HUES6 (cell line): ENCODE data around the gene ARPC3.
A peak's percentile ranks its signal among the peaks of the same experiment; 100 is the strongest.
"Not testable (repeated sequence)": the region's sequence is repeated elsewhere in the genome, so short reads cannot be mapped to it uniquely, and the experiment has no call there.

ENCODE experiments used
- H3K27ac ChIP-seq: 2 replicates; pipeline ENCODE4 v1.7.0; 2013; ENCODE audit warnings: low read depth, mild to moderate bottlenecking, low read length, inconsistent platforms
- H3K27me3 ChIP-seq: 2 replicates; pipeline ENCODE4 v1.6.1; 2013; ENCODE audit warnings: low read length; ENCODE audit not compliant: control insufficient read depth, insufficient read depth
- H3K36me3 ChIP-seq: 2 replicates; pipeline ENCODE4 v1.6.1; 2013; ENCODE audit warnings: low read length; ENCODE audit not compliant: control insufficient read depth, insufficient read depth
- H3K4me1 ChIP-seq: 2 replicates; pipeline ENCODE4 v1.6.1; 2013; ENCODE audit warnings: low read length; ENCODE audit not compliant: control insufficient read depth, insufficient read depth
- H3K4me3 ChIP-seq: 2 replicates; pipeline ENCODE4 v1.5.1; 2013; ENCODE audit warnings: low read depth, low read length
- H3K9ac ChIP-seq: one replicate; pipeline ENCODE4 v1.6.1; 2013; ENCODE audit warnings: mild to moderate bottlenecking, low read length
- H3K9me3 ChIP-seq: 2 replicates; pipeline ENCODE4 v1.6.1; 2013; ENCODE audit warnings: low read depth, low read length; ENCODE audit not compliant: control insufficient read depth, insufficient read depth

Gene ARPC3

GRCh38 chr12:110449799-110450497, at the start of gene ARPC3:
Gene ARPC3, minus strand, starts transcription at chr12:110450337. Its CDS starts 77 bp downstream, at chr12:110450260.
- H3K9me3 ChIP-seq = no peaks in the 10 kb centered on the region
- H3K27ac ChIP-seq = peak within 1 kb of the TSS; percentile 65; the same call in 1 of the 2 replicates
- no peaks in the 10 kb centered on the region for H3K27me3 ChIP-seq
- H3K4me1 ChIP-seq = no peaks in the 10 kb centered on the region
- H3K36me3 ChIP-seq = peaks cover 49% of the 10 kb centered on the region
- H3K9ac ChIP-seq = peak within 1 kb of the TSS; percentile 89
- peak within 1 kb of the TSS; percentile 91 for H3K4me3 ChIP-seq

- no peak overlapping the region for H3K9ac ChIP-seq
- H3K36me3 ChIP-seq = peaks cover 27% of the 10 kb centered on the region
- H3K4me3 ChIP-seq = no peak overlapping the region
- H3K27me3 ChIP-seq = peaks cover 16% of the 10 kb centered on the region
- H3K4me1 ChIP-seq = no peaks in the 10 kb centered on the region
- H3K27ac ChIP-seq = no peak overlapping the region
- H3K9me3 ChIP-seq = peaks cover 4% of the 10 kb centered on the region; the same call in 1 of the 2 replicates
Observed at GRCh38 chr12:110498984-110499706, 49.0 kb upstream of the ARPC3 start.

- H3K4me3 ChIP-seq = no peak overlapping the region
- no peaks in the 10 kb centered on the region for H3K9me3 ChIP-seq
- peaks cover 10% of the 10 kb centered on the region for H3K36me3 ChIP-seq
- H3K27me3 ChIP-seq = no peaks in the 10 kb centered on the region
- H3K27ac ChIP-seq = no peak overlapping the region
- no peaks in the 10 kb centered on the region for H3K4me1 ChIP-seq
- H3K9ac ChIP-seq = no peak overlapping the region
Observed at GRCh38 chr12:110475426-110475825, 25.3 kb upstream of the ARPC3 start.

GRCh38 chr12:110468214-110469048, 18.3 kb upstream of the ARPC3 start, which contains the start of the genes FAM216A and GPN3:
Gene FAM216A, plus strand, starts transcription at chr12:110468845. Its CDS starts 31 bp downstream, at chr12:110468876.
Gene GPN3, minus strand, starts transcription at chr12:110468257. Its CDS starts 54 bp downstream, at chr12:110468203.
- Histone ChIP-seq H3K27ac (peak within 1 kb of the TSS; percentile 48), H3K4me1 (peaks cover 8% of the 10 kb centered on the region; the same call in 1 of the 2 replicates), H3K27me3 (no peaks in the 10 kb centered on the region), H3K9ac (peak within 1 kb of the TSS; percentile 84), H3K4me3 (peak within 1 kb of the TSS; percentile 66), H3K36me3 (peaks cover 18% of the 10 kb centered on the region), H3K9me3 (no peaks in the 10 kb centered on the region)

GRCh38 chr12:110467847-110468213, 17.7 kb upstream of the ARPC3 start:
- Histone ChIP-seq H3K9me3 (no peaks in the 10 kb centered on the region), H3K4me3 (peak overlapping the region; percentile 66), H3K36me3 (peaks cover 21% of the 10 kb centered on the region), H3K27me3 (no peaks in the 10 kb centered on the region), H3K9ac (peak overlapping the region; percentile 84), H3K4me1 (peaks cover 8% of the 10 kb centered on the region; the same call in 1 of the 2 replicates), H3K27ac (peak overlapping the region; percentile 12; the same call in 1 of the 2 replicates)

- no peak overlapping the region for H3K27ac ChIP-seq
- peaks cover 8% of the 10 kb centered on the region; the same call in 1 of the 2 replicates for H3K4me1 ChIP-seq
- no peaks in the 10 kb centered on the region for H3K27me3 ChIP-seq
- H3K9ac ChIP-seq = peak overlapping the region; percentile 59
- peaks cover 27% of the 10 kb centered on the region for H3K36me3 ChIP-seq
- H3K4me3 ChIP-seq = peak overlapping the region; percentile 66
- H3K9me3 ChIP-seq = no peaks in the 10 kb centered on the region
Observed at GRCh38 chr12:110466791-110467190, 16.7 kb upstream of the ARPC3 start.

DNA sequence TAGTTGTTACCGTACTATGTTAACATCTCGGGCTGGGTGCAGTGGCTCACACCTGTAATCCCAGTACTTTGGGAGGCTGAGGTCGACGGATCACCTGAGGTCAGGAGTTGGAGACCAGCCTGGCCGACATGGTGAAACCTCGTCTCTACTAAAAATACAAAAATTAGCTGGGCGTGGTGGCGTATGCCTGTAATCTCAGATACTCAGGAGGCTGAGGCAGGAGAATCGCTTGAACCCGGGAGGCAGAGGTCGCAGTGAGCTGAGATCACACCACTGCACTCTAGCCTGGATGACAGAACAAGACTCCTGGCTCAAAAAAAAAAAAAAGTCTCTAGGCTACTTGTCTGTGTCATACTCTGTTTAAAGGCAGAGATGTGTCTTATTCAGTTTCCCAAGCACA, 15.6 kb upstream of the ARPC3 start:
- not testable (repeated sequence) for H3K27ac ChIP-seq, H3K9me3 ChIP-seq, H3K9ac ChIP-seq, H3K27me3 ChIP-seq, H3K4me3 ChIP-seq, H3K4me1 ChIP-seq
- peaks cover 32% of the 10 kb centered on the region for H3K36me3 ChIP-seq

DNA sequence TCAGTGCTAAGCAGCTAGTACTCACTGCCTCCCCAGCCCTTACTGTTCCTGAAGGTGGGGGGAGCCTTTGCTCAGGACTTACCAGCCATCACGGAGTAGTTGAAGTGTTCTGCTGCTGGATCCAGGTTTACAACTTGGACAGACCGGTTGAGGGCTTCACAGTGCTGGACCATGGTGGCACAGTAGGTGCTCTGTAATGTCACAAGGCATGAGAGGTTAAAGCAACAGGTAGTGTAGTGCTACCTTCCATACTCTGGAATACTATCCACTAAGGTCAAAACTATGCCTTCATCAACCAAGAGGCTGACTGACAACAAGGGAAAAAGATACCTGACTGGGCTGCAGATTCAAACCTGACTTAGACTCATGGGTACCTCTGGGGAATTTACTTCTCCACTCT, 14.9 kb upstream of the ARPC3 start:
- Histone ChIP-seq H3K9ac (no peak overlapping the region), H3K4me1 (peaks cover 8% of the 10 kb centered on the region; the same call in 1 of the 2 replicates), H3K36me3 (peaks cover 37% of the 10 kb centered on the region), H3K27ac (no peak overlapping the region), H3K27me3 (no peaks in the 10 kb centered on the region), H3K4me3 (no peak overlapping the region), H3K9me3 (no peaks in the 10 kb centered on the region)

GRCh38 chr12:110461189-110461588, 11.1 kb upstream of the ARPC3 start:
- H3K9me3 ChIP-seq, H3K4me3 ChIP-seq, H3K27ac ChIP-seq, H3K4me1 ChIP-seq, H3K27me3 ChIP-seq, H3K9ac ChIP-seq: not testable (repeated sequence)
- H3K36me3 ChIP-seq = peaks cover 69% of the 10 kb centered on the region

GRCh38 chr12:110458756-110459155, 8.6 kb upstream of the ARPC3 start:
- H3K4me3 ChIP-seq = no peak overlapping the region
- H3K9ac ChIP-seq = no peak overlapping the region
- H3K27ac ChIP-seq = no peak overlapping the region
- H3K36me3 ChIP-seq = peaks cover 67% of the 10 kb centered on the region
- H3K4me1 ChIP-seq = no peaks in the 10 kb centered on the region
- H3K9me3 ChIP-seq = no peaks in the 10 kb centered on the region
- H3K27me3 ChIP-seq = no peaks in the 10 kb centered on the region
